Esophagus muscularis mucosa (tissue), 4 donors: ENCODE results near the gene PCDHA8.

Experiments used
- EP300 ChIP-seq: sonication (generic); formaldehyde crosslinking; IDR thresholded peaks from one replicate; pipeline ENCODE4 v1.6.1; 2017; ENCODE audit warnings: antibody characterized with exemption
- POLR2AphosphoS5 ChIP-seq, 2 donors: sonication (generic); formaldehyde crosslinking; IDR thresholded peaks; one replicate each; pipeline ENCODE4 v1.6.1; 2017; ENCODE audit warnings: antibody characterized with exemption in 2 of 2
- TF ChIP-seq, protein P1 (sequence below), 3 experiments: fragments of 200-600 bp in 2 of 3; fragments of 450-650 bp in 1 of 3; sonication (generic) in 2 of 3; IDR thresholded peaks; one replicate each; pipeline ENCODE4 v1.5.1; 2017 to 2019; ENCODE audit warnings: antibody characterized with exemption in 3 of 3, mild to moderate bottlenecking in 2 of 3, moderate library complexity in 1 of 3

DNA sequence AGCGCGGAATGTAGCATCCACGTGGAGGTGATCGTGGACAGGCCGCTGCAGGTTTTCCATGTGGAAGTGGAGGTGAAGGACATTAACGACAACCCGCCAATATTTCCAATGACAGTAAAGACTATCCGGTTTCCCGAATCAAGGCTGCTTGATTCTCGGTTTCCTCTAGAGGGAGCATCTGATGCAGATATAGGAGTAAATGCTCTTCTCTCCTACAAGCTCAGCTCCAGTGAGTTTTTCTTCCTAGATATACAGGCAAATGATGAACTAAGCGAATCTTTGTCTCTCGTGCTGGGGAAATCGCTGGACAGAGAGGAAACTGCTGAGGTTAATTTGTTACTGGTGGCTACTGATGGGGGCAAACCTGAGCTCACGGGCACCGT is 45.7 kb upstream of the PCDHA8 start:
- TF ChIP-seq POLR2AphosphoS5 (IDR thresholded peaks at IDR 0.05) (no peak), EP300 (no peak)
- TF ChIP-seq, protein P1, sequence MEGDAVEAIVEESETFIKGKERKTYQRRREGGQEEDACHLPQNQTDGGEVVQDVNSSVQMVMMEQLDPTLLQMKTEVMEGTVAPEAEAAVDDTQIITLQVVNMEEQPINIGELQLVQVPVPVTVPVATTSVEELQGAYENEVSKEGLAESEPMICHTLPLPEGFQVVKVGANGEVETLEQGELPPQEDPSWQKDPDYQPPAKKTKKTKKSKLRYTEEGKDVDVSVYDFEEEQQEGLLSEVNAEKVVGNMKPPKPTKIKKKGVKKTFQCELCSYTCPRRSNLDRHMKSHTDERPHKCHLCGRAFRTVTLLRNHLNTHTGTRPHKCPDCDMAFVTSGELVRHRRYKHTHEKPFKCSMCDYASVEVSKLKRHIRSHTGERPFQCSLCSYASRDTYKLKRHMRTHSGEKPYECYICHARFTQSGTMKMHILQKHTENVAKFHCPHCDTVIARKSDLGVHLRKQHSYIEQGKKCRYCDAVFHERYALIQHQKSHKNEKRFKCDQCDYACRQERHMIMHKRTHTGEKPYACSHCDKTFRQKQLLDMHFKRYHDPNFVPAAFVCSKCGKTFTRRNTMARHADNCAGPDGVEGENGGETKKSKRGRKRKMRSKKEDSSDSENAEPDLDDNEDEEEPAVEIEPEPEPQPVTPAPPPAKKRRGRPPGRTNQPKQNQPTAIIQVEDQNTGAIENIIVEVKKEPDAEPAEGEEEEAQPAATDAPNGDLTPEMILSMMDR (IDR thresholded peaks at IDR 0.05), result no peak
